HG03520 (cell line): Measurements from ENCODE around the gene KCNQ5.
A peak's percentile ranks its signal among the peaks of the same experiment; 100 is the strongest.

Source experiments
- ATAC-seq: cut with Tn5 transposase; IDR thresholded peaks from one replicate; pipeline ENCODE4 v1.9.1; 2021; ENCODE audit warnings: mild to moderate bottlenecking, moderate library complexity; ENCODE audit not compliant: unreplicated experiment

Gene KCNQ5

DNA sequence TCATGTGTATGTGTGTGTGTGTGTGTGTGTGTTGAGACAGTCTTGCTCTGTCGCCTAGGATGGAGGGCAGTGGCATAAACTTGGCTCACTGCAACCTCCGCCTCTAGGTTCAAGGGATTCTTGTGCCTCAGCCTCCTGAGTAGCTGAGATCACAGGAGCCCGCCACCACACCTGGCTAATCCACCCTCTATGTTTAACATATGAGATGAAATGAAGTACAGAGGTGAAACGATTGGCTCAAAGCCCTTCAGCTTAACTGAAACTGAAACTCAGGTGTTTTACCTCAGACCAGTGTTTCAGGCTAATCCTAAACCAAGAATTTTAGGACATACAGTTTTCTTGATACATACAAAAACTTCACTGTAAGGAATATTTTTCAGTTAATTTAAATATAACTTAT lies 167.3 kb downstream of the KCNQ5 start:
- no peak for ATAC-seq

DNA sequence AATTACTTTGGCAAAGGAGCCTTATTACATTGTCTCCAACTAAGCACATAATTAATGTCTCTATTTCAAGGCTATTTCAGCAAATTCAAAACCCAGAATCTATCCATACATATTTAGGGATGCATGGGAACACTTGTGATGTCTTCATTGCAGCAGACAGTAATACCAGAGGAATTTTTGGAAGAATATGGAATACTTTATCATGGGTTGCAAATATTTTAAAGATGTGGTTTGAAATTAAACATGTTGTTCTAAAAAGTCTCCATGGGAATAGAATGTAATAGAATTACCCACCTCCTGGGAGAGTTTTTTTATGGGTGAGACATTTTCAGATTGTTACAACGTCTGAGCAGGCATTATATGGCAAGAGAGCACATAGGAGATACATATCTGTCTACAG lies 170.8 kb downstream of the KCNQ5 start:
- ATAC-seq: no peak

- no peak for ATAC-seq
These were observed 172.0 kb downstream of the KCNQ5 start for GRCh38 chr6:72793641-72794395.

DNA sequence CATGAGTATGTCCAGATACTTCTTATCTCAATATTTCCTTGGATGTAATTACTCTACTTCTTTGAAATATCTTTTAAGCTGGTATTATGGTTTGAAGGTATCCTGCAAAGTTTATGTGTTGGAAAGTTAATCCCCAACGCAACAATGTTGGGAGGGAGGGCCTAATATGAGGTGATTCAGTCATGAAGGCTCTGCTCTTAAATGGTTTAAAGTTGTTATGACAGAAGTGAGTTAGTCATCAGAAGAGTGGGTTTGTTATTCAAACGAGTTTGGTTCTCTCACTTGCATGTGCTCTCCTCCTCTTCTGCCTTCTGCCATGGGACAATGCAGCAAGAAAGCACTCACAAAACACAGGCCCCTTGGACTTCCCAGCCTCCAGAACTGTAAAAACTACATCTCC lies 176.3 kb downstream of the KCNQ5 start:
- ATAC-seq: no peak

GRCh38 chr6:72809746-72810379 lies 188.0 kb downstream of the KCNQ5 start:
- no peak for ATAC-seq

DNA sequence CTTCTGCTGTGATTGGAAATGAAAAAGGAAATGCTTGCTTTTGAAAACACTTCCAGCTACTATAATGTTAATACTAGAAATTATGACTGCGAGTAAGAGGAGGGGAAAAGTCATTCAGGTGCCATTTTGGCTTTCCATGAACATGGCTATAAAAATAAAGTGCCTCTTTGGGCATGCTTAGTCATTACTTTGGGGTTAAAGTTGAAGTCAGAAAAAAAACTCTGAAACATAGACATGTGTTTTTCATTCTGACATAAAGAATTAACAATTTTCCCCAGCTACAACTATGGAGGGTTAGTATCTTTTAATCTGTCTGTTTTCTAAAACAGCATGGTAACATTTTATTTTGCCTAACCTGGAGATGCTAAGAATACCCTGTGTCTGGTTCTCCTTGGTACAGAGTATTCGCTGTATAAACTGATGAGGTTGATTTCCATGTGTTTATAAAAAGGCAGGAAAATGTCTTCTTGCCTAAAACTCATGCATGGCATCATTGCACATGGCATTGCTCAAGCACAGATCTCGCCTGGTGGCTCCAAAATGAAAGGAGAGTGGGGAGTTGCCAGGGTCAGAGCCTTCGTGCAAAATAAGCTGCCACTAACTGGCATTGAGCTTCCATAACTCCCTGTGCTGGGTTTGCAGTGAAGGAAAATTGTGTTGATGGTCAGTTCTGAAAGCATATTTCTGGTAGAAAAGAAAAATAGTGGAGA lies 188.9 kb downstream of the KCNQ5 start:
- no peak for ATAC-seq

DNA sequence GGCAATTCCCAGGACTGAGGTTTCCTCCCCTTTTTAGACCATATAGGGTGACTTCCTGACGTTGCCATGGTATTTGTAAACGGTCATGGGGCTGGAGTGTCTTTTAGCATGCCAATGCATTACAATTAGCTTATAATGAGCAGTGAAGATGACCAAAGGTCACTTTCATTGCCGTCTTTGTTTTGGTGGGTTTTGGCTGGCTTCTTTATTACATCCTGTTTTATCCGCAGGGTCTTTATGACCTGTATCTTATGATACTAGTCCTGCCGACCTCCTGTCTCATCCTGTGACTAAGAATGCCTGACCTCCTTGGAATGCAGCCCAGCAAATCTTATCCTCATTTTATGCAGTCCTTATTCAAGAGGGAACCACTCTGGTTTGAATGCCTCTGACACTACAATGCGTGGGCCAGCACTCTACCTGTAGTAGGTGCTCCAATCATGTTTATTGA lies 190.1 kb downstream of the KCNQ5 start:
- ATAC-seq: no peak

DNA sequence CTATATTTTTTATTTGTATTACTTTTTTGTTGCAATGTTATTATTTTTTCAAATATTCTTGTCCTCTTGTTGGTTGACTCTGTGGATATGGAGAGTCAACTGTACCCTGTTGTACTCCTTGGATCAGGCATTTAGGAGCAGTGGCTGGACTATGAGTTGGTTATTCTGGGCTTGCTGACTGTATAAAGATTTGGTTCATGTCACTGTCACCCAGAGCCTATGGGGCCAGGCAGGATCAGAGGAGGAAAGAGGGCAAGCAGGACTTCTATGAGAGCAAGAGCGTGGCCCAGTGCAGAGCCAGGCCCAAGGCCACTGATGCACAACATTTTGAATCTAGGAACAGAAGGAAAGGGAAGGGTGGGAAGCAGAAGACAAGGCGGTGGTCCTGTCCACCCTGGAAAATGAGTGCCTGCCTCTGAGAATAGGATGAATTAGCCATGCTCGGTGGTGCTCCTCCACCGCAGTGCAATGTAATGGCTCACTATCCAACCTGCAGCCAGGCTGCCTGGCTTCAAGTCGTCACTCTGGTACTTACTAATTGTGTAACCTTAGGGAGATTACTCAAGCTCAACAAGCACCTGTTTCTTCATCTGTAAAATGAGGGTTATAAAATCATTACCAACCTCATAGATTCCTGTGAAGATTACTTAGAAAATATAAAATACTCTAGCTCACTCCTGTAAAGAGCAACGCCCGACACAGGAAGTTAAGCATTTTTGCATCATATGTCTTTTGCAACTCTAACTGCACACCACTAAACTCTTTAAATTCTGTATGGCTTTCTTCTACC lies 192.1 kb downstream of the KCNQ5 start:
- no peak for ATAC-seq

DNA sequence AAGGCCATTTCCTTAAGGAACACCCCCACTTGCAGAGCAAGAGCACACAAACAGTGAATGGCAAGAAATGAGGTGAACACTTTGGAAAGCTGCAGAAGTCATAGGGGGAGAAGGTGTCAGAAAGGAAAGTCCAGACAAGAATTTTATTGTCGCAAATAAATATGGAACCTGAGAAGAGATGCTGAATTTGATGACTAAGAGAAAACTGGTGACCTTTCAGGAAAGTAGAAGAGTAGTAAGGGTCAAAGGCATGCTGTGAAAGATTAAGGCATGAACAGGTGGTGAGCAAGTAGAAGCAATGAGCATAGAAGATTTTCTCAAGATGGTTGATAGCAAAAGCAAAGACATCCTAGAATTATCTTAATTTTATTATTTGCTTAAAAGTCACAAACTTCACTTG lies 194.2 kb downstream of the KCNQ5 start:
- ATAC-seq: no peak

DNA sequence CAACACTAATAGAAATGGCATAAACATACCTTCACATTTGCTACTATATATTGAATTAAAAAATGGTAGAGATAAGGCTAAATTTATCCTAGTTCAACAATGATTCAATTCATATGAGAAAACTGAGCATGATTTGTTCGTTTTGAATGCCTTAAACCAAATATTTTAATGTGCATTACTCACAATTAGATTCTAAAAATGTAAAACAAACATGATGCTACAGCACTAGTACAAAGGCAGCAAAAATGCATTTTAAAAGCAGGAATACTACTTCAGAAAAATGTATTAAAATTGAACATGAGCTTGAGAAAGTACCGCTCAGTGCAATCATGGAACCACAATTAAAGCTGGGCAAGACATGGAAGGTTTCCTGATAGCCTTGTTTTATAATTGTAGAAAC lies 195.3 kb downstream of the KCNQ5 start:
- ATAC-seq: no peak

- no peak for ATAC-seq
These were observed 197.7 kb downstream of the KCNQ5 start for GRCh38 chr6:72819609-72820008.

DNA sequence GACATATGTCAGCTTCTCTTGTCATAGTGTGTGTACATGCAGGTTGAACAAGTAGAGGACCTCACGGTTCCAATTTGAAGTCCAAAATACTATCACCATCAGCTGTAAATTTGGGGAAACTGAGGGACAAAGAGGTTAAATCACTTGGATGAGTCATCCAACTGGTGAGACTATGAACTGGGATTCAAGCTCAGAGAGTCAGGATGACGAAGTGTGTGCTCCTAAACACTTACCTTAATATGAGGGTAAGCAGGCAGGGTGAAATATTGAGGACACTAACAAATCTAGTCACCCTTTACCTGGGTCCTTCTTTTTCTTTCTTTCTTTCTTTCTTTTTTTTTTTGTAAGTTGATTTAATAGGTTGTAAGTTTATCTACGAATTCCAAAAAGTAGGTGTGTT lies 198.3 kb downstream of the KCNQ5 start:
- no peak for ATAC-seq

GRCh38 chr6:72820906-72821305 lies 199.0 kb downstream of the KCNQ5 start:
- ATAC-seq: no peak

GRCh38 chr6:72822023-72822422 lies 200.2 kb downstream of the KCNQ5 start:
- no peak for ATAC-seq

- no peak for ATAC-seq
These were observed 200.8 kb downstream of the KCNQ5 start for GRCh38 chr6:72822691-72823090.

DNA sequence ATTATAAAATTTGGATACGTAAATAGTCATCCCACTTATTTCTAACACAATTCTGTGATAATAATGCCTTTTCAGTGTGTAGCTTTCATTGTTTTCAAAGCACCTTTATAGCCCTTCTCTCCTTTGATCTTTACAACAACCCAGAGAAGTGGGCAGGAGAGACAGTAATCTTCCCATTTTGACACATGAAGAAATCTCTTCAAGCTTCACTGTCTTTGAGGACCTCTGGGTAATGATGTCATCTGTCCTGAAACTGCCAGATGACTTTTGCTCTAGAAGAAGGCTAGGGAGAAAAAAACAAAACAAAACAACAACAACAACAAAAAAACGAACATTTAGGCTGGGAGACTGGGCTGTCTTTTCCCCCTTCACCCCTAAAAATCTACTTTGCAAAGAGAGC lies 203.0 kb downstream of the KCNQ5 start:
- ATAC-seq: peak; percentile 70

DNA sequence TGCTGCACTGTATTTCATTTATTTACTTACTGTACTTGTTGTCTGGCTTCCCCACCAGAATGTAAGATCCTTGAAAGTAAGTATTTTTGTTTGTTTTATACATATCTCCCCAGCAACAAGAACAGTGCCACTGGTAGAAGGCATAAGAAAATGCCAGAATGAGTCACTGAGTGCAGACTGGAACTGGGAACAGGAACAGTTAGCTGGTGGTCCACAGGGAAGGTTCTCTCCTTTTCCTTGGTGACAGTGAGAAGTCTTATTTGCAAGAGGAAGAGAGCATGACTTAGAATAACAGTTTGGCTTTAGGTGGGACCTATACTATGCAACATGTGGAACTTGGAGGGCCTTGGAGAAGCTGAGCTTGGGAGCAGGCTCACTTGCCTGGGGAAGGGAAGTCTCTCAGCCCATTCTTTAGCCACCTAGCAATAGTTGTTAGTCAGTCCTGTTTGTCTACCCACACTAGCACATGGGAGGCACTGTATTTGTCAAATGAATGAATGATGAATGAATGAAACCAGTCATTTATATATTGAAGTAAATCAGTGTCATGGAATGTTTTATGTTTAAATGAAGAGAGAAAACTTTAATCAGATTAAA lies 203.5 kb downstream of the KCNQ5 start:
- ATAC-seq: peak; percentile 45

- no peak for ATAC-seq
These were observed 204.2 kb downstream of the KCNQ5 start for GRCh38 chr6:72826037-72826436.

GRCh38 chr6:72826744-72827438 lies 205.0 kb downstream of the KCNQ5 start:
- ATAC-seq: no peak

GRCh38 chr6:72828904-72829303 lies 207.0 kb downstream of the KCNQ5 start:
- ATAC-seq: no peak
